HEK293 (cell line): ENCODE results near the gene NECAB3.
"Not testable (repeated sequence)": the region's sequence is repeated elsewhere in the genome, so short reads cannot be mapped to it uniquely, and the experiment has no call there.

Source experiments
- KLF9 ChIP-seq: fragments of 450-650 bp; formaldehyde crosslinking; IDR thresholded peaks from 2 replicates; pipeline ENCODE4 v1.5.1; 2016; ENCODE audit warnings: missing biosample characterization, missing genetic modification characterization, low read depth
- YY1 ChIP-seq: fragments of 450-650 bp; formaldehyde crosslinking; IDR thresholded peaks from 2 replicates; pipeline ENCODE4 v1.5.1; 2018; ENCODE audit warnings: missing biosample characterization, missing genetic modification characterization
- YY2 ChIP-seq: fragments of 450-650 bp; formaldehyde crosslinking; IDR thresholded peaks from 2 replicates; pipeline ENCODE4 v1.5.1; 2016; ENCODE audit warnings: missing biosample characterization, missing genetic modification characterization
- ZNF121 ChIP-seq: fragments of 450-650 bp; formaldehyde crosslinking; IDR thresholded peaks from 2 replicates; pipeline ENCODE4 v1.5.1; 2016; ENCODE audit warnings: missing biosample characterization, missing genetic modification characterization
- ZNF133 ChIP-seq: fragments of 450-650 bp; formaldehyde crosslinking; IDR thresholded peaks from 2 replicates; pipeline ENCODE4 v1.5.1; 2016; ENCODE audit warnings: missing biosample characterization, missing genetic modification characterization
- ZNF146 ChIP-seq: fragments of 450-650 bp; formaldehyde crosslinking; IDR thresholded peaks from 2 replicates; pipeline ENCODE4 v1.5.1; 2016; ENCODE audit warnings: missing biosample characterization, missing genetic modification characterization
- ZNF274 ChIP-seq, 2 experiments: fragments of 200-500 bp in 1 of 2; fragments of 450-650 bp in 1 of 2; sonication (Bioruptor generic) in 1 of 2; formaldehyde crosslinking in 1 of 2; IDR thresholded peaks; 2 replicates each; pipeline versions ENCODE4 v1.5.1 to v1.6.1; 2014 to 2016; ENCODE audit warnings: borderline replicate concordance in 1 of 2, inconsistent platforms in 1 of 2, low read length in 1 of 2, missing biosample characterization in 1 of 2, missing genetic modification characterization in 1 of 2
- ZNF354C ChIP-seq: fragments of 450-650 bp; formaldehyde crosslinking; IDR thresholded peaks from 2 replicates; pipeline ENCODE4 v1.5.1; 2016; ENCODE audit warnings: missing biosample characterization, missing genetic modification characterization, low read depth, borderline replicate concordance
- ZNF501 ChIP-seq: fragments of 450-650 bp; formaldehyde crosslinking; IDR thresholded peaks from 2 replicates; pipeline ENCODE4 v1.5.1; 2016; ENCODE audit warnings: missing biosample characterization, missing genetic modification characterization
- ZNF792 ChIP-seq: fragments of 450-650 bp; formaldehyde crosslinking; IDR thresholded peaks from 2 replicates; pipeline ENCODE4 v1.5.1; 2016; ENCODE audit warnings: missing biosample characterization, missing genetic modification characterization
- TF ChIP-seq, protein P1 (sequence below): fragments of 450-650 bp; formaldehyde crosslinking; IDR thresholded peaks from 2 replicates; pipeline ENCODE4 v1.5.1; 2016; ENCODE audit warnings: missing biosample characterization, missing genetic modification characterization
- TF ChIP-seq, protein P2 (sequence below): fragments of 450-650 bp; formaldehyde crosslinking; IDR thresholded peaks from 2 replicates; pipeline ENCODE4 v1.5.1; 2016; ENCODE audit warnings: missing biosample characterization, missing genetic modification characterization

- not testable (repeated sequence) for TF ChIP-seq ZNF354C; YY2 (tag by site-specific recombination); KLF9; ZNF146 (tag by site-specific recombination); ZNF501 (tag by site-specific recombination); ZNF133 (tag by site-specific recombination); ZNF274 (IDR thresholded peaks at IDR 0.05; ENCODE audit: low read length); ZNF274 (tag by site-specific recombination; IDR thresholded peaks at IDR 0.05; ENCODE audit: borderline replicate concordance); YY1 (tag by site-specific recombination); ZNF792 (tag by site-specific recombination); ZNF121
- TF ChIP-seq, protein P1, sequence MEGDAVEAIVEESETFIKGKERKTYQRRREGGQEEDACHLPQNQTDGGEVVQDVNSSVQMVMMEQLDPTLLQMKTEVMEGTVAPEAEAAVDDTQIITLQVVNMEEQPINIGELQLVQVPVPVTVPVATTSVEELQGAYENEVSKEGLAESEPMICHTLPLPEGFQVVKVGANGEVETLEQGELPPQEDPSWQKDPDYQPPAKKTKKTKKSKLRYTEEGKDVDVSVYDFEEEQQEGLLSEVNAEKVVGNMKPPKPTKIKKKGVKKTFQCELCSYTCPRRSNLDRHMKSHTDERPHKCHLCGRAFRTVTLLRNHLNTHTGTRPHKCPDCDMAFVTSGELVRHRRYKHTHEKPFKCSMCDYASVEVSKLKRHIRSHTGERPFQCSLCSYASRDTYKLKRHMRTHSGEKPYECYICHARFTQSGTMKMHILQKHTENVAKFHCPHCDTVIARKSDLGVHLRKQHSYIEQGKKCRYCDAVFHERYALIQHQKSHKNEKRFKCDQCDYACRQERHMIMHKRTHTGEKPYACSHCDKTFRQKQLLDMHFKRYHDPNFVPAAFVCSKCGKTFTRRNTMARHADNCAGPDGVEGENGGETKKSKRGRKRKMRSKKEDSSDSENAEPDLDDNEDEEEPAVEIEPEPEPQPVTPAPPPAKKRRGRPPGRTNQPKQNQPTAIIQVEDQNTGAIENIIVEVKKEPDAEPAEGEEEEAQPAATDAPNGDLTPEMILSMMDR (tag by site-specific recombination): not testable (repeated sequence)
- TF ChIP-seq, protein P2, sequence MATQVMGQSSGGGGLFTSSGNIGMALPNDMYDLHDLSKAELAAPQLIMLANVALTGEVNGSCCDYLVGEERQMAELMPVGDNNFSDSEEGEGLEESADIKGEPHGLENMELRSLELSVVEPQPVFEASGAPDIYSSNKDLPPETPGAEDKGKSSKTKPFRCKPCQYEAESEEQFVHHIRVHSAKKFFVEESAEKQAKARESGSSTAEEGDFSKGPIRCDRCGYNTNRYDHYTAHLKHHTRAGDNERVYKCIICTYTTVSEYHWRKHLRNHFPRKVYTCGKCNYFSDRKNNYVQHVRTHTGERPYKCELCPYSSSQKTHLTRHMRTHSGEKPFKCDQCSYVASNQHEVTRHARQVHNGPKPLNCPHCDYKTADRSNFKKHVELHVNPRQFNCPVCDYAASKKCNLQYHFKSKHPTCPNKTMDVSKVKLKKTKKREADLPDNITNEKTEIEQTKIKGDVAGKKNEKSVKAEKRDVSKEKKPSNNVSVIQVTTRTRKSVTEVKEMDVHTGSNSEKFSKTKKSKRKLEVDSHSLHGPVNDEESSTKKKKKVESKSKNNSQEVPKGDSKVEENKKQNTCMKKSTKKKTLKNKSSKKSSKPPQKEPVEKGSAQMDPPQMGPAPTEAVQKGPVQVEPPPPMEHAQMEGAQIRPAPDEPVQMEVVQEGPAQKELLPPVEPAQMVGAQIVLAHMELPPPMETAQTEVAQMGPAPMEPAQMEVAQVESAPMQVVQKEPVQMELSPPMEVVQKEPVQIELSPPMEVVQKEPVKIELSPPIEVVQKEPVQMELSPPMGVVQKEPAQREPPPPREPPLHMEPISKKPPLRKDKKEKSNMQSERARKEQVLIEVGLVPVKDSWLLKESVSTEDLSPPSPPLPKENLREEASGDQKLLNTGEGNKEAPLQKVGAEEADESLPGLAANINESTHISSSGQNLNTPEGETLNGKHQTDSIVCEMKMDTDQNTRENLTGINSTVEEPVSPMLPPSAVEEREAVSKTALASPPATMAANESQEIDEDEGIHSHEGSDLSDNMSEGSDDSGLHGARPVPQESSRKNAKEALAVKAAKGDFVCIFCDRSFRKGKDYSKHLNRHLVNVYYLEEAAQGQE: not testable (repeated sequence)
These were observed 26.6 kb upstream of the NECAB3 start for GRCh38 chr20:33700696-33701441.
